Stomach (tissue), 4 donors: ENCODE data around the gene OLA1.

Source experiments
- EP300 ChIP-seq: sonication (generic); formaldehyde crosslinking; IDR thresholded peaks from one replicate; pipeline ENCODE4 v1.6.1; 2017; ENCODE audit warnings: antibody characterized with exemption
- POLR2A ChIP-seq, 4 donors: fragments of 450-650 bp; IDR thresholded peaks; one replicate each; pipeline ENCODE4 v1.6.1; 2016; ENCODE audit warnings: antibody characterized with exemption in 4 of 4, control low read depth in 2 of 4, mild to moderate bottlenecking in 1 of 4, moderate library complexity in 1 of 4
- POLR2AphosphoS5 ChIP-seq, 3 donors: sonication (generic); formaldehyde crosslinking; IDR thresholded peaks; one replicate each; pipeline ENCODE4 v1.6.1; 2016; ENCODE audit warnings: antibody characterized with exemption in 3 of 3
- TF ChIP-seq, protein P1 (sequence below), 7 experiments: fragments of 450-650 bp in 4 of 7; fragments of 200-600 bp in 3 of 7; sonication (generic) in 3 of 7; IDR thresholded peaks; one replicate each; pipeline ENCODE4 v1.5.1; 2016 to 2019; ENCODE audit warnings: antibody characterized with exemption in 7 of 7, control low read depth in 2 of 7, mild to moderate bottlenecking in 1 of 7

DNA sequence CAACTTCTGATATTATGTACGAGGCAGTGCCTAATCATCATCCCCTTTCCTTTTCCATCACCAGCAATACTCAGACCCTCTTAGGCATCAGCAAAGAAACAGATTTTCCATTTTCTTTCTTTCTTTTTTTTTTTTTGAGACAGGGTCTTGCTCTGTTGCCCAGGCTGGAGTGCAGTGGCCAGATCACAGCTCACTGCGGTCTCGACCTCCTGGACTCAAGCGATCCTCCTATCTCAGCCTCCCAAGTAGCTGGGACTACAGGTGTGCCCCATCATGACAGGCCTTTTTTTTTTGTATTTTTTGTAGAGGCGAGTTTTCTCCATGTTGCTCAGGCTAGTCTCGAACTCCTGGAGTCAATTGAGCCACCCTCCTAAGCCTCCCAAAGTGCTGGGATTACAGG lies 5.9 kb upstream of the OLA1 start:
- TF ChIP-seq POLR2A (IDR thresholded peaks at IDR 0.05) (no peak), POLR2AphosphoS5 (IDR thresholded peaks at IDR 0.05) (no peak), EP300 (no peak)
- TF ChIP-seq, protein P1, sequence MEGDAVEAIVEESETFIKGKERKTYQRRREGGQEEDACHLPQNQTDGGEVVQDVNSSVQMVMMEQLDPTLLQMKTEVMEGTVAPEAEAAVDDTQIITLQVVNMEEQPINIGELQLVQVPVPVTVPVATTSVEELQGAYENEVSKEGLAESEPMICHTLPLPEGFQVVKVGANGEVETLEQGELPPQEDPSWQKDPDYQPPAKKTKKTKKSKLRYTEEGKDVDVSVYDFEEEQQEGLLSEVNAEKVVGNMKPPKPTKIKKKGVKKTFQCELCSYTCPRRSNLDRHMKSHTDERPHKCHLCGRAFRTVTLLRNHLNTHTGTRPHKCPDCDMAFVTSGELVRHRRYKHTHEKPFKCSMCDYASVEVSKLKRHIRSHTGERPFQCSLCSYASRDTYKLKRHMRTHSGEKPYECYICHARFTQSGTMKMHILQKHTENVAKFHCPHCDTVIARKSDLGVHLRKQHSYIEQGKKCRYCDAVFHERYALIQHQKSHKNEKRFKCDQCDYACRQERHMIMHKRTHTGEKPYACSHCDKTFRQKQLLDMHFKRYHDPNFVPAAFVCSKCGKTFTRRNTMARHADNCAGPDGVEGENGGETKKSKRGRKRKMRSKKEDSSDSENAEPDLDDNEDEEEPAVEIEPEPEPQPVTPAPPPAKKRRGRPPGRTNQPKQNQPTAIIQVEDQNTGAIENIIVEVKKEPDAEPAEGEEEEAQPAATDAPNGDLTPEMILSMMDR (IDR thresholded peaks at IDR 0.05) = no peak
